Measurements from ENCODE around the gene SLC2A1. TPM values are rescaled to one million over a fixed set of nuclear protein-coding genes. Genes with fewer than 3 reads are reported as not detected.
"Not testable (repeated sequence)": the region's sequence is repeated elsewhere in the genome, so short reads cannot be mapped to it uniquely, and the experiment has no call there.

The SLC2A1 gene
- total and polyA plus RNA-seq, 2 experiments from 2014 or later = 271 to 301 TPM

DNA sequence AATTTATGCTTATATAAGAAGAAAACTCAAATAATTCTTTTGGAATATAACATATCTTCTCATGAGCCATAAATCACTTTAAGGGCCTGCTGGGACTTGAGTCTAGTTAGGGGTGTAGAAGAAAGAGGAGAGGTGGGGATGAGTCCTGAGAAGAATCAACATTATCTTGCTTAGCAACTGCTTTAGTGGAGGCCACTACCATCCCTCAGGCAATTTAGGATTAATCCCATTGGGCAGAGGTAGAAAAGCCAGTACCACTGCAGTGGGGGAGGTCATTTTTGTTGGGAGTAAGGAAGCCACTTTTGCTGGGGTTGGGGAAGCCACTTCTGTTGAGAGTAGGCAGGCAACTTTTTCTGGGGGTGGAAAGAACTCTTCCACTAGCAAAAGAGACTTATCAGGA, 47.7 kb downstream of the SLC2A1 start:
- H2AFZ ChIP-seq = no peak overlapping the region
- H3K9me2 ChIP-seq (replicated peaks; ENCODE audit: insufficient read depth) = no peaks in the 10 kb centered on the region

DNA sequence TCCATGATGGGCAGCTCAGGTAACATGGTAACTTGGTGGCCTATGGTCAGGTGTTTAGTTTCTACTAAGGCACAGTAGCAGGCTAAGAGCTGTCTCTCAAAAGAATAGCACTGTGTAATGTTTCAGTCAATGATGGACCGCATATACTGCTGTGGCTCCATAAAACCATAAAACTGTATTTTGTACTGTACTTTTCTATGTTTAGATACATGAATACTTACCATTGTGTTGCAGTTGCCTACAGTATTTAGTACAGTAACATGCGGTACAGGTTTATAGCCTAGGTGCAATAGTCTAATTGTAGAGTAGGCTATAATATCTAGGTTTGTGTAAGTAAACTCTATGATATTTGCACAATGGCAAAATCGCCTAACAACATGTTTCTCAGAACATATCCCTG, 50.6 kb downstream of the SLC2A1 start:
- no peak overlapping the region for H3K4me3 ChIP-seq
- H2AFZ ChIP-seq = no peak overlapping the region
- no peaks in the 10 kb centered on the region for H3K4me1 ChIP-seq (ENCODE audit: insufficient read depth)
- no peaks in the 10 kb centered on the region for H3K36me3 ChIP-seq (replicated peaks; ENCODE audit: insufficient read depth, low read depth)
- no peaks in the 10 kb centered on the region for H3K79me2 ChIP-seq
- WGBS (ENCODE audit: low lambda C conversion rate, missing lambda C conversion rate) = 89% methylated on average over 3 of the region's 3 CpGs
- DNase-seq (ENCODE audit: low spot score) = no peak
- no peak overlapping the region for H3K4me2 ChIP-seq
- H3K27ac ChIP-seq = no peak overlapping the region
- no peak for TF ChIP-seq EZH2phosphoT487 (IDR thresholded peaks at IDR 0.05; ENCODE audit: low read depth, severe bottlenecking, unreplicated experiment)
- TF ChIP-seq, protein P1, sequence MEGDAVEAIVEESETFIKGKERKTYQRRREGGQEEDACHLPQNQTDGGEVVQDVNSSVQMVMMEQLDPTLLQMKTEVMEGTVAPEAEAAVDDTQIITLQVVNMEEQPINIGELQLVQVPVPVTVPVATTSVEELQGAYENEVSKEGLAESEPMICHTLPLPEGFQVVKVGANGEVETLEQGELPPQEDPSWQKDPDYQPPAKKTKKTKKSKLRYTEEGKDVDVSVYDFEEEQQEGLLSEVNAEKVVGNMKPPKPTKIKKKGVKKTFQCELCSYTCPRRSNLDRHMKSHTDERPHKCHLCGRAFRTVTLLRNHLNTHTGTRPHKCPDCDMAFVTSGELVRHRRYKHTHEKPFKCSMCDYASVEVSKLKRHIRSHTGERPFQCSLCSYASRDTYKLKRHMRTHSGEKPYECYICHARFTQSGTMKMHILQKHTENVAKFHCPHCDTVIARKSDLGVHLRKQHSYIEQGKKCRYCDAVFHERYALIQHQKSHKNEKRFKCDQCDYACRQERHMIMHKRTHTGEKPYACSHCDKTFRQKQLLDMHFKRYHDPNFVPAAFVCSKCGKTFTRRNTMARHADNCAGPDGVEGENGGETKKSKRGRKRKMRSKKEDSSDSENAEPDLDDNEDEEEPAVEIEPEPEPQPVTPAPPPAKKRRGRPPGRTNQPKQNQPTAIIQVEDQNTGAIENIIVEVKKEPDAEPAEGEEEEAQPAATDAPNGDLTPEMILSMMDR (IDR thresholded peaks at IDR 0.05; ENCODE audit: poor library complexity) = no peak
- no peak for TF ChIP-seq EZH2 (IDR thresholded peaks at IDR 0.05; ENCODE audit: borderline replicate concordance)
- H3K27me3 ChIP-seq = no peaks in the 10 kb centered on the region
- H4K20me1 ChIP-seq (ENCODE audit: insufficient read depth, poor library complexity, severe bottlenecking) = no peaks in the 10 kb centered on the region
- H3K9me3 ChIP-seq (ENCODE audit: low read depth) = no peaks in the 10 kb centered on the region
- H3K9me2 ChIP-seq (replicated peaks; ENCODE audit: insufficient read depth) = no peaks in the 10 kb centered on the region

More for the DNA sequence above, 47.7 kb downstream of the SLC2A1 start:
- Histone ChIP-seq H3K4me1 (ENCODE audit: insufficient read depth) (no peaks in the 10 kb centered on the region), H3K27ac (no peak overlapping the region), H3K4me2 (no peak overlapping the region), H3K79me2 (no peaks in the 10 kb centered on the region), H3K36me3 (replicated peaks; ENCODE audit: insufficient read depth, low read depth) (no peaks in the 10 kb centered on the region), H3K4me3 (no peak overlapping the region), H4K20me1 (ENCODE audit: insufficient read depth, poor library complexity, severe bottlenecking) (no peaks in the 10 kb centered on the region), H3K9me3 (ENCODE audit: low read depth) (no peaks in the 10 kb centered on the region), H3K27me3 (no peaks in the 10 kb centered on the region)
- no peak for DNase-seq (ENCODE audit: low spot score)
- TF ChIP-seq EZH2phosphoT487 (IDR thresholded peaks at IDR 0.05; ENCODE audit: low read depth, severe bottlenecking, unreplicated experiment) = no peak

DNA sequence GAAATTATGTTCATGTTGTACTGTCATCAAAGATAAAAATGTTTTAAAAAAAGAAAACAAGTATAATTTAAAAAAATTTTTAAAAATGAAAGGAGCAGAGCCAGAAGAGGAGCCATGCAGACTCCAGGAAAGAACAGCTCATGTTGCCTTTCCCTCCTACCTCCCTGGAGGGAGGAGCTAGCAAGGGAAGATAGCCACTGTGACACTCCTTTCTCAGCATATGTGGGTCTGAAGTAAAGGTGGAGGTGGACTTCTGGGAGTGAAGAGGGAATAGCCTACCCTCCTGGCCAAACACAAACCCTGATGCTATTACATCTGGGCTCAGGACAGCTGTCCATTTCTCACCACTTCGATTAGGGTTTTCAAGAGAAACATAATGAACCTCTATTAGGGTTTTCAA, 54.2 kb downstream of the SLC2A1 start:
- Histone ChIP-seq H3K4me2 (no peak overlapping the region), H4K20me1 (ENCODE audit: insufficient read depth, poor library complexity, severe bottlenecking) (no peaks in the 10 kb centered on the region), H3K27me3 (no peaks in the 10 kb centered on the region), H3K4me3 (no peak overlapping the region), H3K27ac (no peak overlapping the region), H3K79me2 (no peaks in the 10 kb centered on the region), H2AFZ (no peak overlapping the region), H3K9me3 (ENCODE audit: low read depth) (no peaks in the 10 kb centered on the region), H3K9me2 (replicated peaks; ENCODE audit: insufficient read depth) (no peaks in the 10 kb centered on the region), H3K36me3 (replicated peaks; ENCODE audit: insufficient read depth, low read depth) (no peaks in the 10 kb centered on the region), H3K4me1 (ENCODE audit: insufficient read depth) (no peaks in the 10 kb centered on the region)
- no peak for TF ChIP-seq EZH2phosphoT487 (IDR thresholded peaks at IDR 0.05; ENCODE audit: low read depth, severe bottlenecking, unreplicated experiment)
- TF ChIP-seq, protein P1 (IDR thresholded peaks at IDR 0.05; ENCODE audit: poor library complexity) = no peak
- no peak for TF ChIP-seq EZH2 (IDR thresholded peaks at IDR 0.05; ENCODE audit: borderline replicate concordance)
- WGBS (ENCODE audit: low lambda C conversion rate, missing lambda C conversion rate) = 100% methylated on average over 1 of the region's 1 CpG
- no peak for DNase-seq (ENCODE audit: low spot score)

DNA sequence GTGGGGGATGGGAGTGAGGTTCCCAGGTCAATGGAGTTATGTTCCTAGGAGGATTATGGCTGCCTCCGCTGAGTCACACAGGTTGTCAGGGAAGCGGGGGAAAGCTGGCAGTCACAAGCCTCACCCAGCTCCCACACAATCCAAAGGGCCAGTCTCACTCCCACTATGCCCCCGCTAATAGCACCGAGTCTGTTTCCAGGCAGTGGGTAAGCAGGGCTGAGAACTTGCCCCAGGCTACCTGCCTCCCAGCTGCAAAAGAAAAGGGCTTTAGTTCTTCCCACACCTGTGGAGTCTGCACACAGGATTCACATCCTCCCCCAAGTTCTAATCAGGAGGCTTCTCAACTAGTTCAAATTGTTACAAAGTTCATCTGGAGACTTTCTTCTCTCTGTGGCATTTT, 58.7 kb downstream of the SLC2A1 start:
- H3K27me3 ChIP-seq; H3K9me2 ChIP-seq (replicated peaks; ENCODE audit: insufficient read depth); H3K4me2 ChIP-seq; H3K4me1 ChIP-seq (ENCODE audit: insufficient read depth); H3K79me2 ChIP-seq; H3K4me3 ChIP-seq; DNase-seq (ENCODE audit: low spot score); H4K20me1 ChIP-seq (ENCODE audit: insufficient read depth, poor library complexity, severe bottlenecking); H2AFZ ChIP-seq; H3K36me3 ChIP-seq (replicated peaks; ENCODE audit: insufficient read depth, low read depth); H3K27ac ChIP-seq; H3K9me3 ChIP-seq (ENCODE audit: low read depth): not testable (repeated sequence)
- 89% methylated on average over 4 of the region's 4 CpGs for WGBS (ENCODE audit: low lambda C conversion rate, missing lambda C conversion rate)
